ENCODE measurements around the gene FIGN.
A peak's percentile ranks its signal among the peaks of the same experiment; 100 is the strongest.

The FIGN gene, protein sequence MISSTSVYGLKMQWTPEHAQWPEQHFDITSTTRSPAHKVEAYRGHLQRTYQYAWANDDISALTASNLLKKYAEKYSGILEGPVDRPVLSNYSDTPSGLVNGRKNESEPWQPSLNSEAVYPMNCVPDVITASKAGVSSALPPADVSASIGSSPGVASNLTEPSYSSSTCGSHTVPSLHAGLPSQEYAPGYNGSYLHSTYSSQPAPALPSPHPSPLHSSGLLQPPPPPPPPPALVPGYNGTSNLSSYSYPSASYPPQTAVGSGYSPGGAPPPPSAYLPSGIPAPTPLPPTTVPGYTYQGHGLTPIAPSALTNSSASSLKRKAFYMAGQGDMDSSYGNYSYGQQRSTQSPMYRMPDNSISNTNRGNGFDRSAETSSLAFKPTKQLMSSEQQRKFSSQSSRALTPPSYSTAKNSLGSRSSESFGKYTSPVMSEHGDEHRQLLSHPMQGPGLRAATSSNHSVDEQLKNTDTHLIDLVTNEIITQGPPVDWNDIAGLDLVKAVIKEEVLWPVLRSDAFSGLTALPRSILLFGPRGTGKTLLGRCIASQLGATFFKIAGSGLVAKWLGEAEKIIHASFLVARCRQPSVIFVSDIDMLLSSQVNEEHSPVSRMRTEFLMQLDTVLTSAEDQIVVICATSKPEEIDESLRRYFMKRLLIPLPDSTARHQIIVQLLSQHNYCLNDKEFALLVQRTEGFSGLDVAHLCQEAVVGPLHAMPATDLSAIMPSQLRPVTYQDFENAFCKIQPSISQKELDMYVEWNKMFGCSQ

DNA sequence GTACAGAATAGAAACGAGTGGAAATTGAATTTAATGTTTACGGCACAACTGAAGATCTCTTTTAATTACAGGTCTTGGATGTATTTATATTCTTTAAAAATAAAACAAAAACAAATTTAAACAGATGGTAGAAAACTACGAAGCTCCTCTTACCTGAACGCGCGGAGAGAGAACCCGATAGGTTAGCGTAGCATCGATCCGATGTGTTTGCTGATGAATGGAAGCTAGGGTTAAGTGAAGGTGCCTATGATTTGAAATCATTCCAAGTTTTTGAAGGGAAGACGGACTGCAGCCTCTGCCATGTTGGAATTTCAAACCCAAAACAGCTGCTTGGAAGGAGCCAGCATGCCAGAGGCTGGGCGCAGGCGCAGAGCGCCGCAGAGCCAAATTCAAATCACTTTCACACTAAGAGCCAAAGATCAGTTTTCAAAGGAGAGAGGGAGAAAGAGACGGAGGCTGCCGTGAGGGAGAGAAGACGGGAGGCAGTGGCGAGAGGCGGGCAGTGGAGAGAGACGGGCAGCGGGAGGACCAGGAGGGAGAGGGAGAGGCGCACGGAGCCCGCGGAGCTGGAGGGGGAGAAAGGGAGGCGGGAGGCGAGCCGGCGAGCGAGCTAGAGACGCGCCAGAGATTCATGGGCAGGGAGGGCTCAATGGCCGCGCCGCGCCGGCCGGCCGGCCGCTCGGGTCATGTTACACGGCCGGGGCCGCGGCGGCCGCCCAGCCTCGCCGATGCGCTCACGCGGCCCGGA is at the start of gene FIGN:
FIGN (minus strand) TSS at position 324 of the 748 bp plus-strand sequence. CDS start 1,081 bp downstream, outside the sequence.
- DNase-seq, result peak; percentile 88

DNA sequence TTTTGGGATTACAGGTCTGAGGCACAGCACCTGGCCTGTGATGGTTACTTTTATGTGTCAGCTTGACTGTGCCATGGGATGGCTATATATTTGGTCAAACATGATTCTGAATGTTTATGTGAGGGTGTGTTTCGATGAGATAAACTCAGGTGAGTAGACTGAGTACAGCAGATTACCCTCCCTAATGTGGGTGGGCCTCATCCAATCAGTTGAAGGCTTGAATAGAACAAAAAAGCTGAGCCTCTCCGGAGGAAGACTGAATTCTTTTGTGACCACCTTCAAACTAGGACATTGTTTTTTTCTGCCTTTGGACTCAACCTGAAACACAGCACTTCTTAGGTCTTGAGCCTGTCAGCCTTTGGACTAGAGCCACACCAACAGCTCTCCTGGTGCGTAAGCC is 49.4 kb upstream of the FIGN start:
- no peak for DNase-seq

DNA sequence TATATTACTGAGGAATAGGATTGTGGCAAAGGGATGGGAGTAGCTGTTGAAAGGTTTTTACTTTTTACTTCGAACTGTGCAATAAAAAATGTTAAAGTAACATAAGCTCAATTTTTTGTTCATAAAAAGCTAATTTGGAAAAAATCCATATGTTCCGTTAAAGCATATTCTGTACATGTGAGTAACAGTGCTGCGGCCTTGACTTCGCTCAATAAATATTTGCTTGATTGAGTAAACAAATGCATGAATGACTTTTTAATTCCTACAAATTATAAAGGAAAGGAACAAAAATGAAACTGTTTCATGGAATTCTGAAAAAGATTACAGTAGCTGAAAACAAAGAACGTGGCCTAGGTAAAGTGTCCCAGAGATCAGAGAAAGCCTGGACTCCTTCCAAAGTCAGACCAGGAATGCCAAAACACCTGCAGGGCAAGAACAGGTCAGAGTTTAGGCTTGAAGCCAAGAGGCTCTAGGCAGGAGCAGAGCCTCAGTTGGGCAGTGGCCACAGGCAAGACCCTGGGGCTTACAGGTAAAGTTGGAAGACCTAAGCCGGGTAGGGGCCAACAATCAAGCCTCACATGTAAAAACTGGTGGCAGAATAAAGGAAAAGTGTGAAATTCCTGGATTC is 44.3 kb upstream of the FIGN start:
- no peak for DNase-seq

DNA sequence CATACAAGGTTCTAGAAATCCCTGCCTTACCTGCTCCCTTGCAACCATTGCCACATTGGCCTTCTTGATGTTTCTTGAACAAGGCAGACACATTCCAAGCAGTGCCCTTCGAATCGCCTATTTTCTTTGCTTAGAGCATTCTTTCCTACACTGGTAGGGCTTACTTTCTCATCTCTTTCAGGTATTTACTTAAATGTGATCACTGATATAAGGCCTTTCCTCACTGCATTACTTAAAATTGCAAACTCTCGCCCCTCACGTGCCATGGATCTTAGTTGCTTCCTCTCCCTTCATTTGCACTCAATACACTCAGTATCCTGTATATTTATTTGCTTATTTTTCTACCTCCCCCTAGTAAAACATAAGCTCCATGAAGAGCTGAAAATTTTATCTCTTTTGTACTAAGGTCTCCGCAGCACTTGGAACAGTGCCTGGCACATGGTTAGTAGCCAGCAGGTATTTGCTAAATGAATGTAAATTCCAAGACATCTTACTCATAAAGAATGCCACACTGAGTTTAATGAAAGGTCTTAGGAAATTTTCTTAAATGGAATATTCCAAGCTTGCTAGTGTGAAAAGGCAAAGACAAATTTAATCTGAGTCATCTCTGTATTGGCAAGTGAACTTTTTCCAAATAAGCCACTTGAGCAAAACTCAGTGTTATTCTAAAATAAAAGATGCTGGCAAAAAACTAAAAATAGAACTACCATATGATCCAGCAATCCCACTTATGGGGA is 42.4 kb upstream of the FIGN start:
- DNase-seq, result no peak

DNA sequence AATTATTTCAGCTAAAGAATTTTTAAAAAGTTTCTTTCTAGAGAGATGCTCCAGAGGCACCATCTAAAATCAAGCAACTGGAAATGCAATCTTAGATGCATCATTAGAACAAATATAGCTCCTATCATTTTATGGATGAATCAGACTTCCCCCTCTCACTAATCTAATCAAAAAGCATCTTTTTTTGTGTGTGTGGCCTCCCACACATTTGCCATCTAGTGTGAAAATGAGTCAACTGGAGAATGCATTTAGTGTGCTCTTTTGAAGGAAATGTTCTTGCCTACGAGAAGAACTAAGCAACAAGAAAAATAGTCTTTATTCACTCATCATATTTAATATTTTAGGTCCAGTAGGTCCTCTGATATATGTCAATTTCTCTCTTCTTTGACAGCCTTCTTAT is 39.5 kb upstream of the FIGN start:
- DNase-seq, result no peak

DNA sequence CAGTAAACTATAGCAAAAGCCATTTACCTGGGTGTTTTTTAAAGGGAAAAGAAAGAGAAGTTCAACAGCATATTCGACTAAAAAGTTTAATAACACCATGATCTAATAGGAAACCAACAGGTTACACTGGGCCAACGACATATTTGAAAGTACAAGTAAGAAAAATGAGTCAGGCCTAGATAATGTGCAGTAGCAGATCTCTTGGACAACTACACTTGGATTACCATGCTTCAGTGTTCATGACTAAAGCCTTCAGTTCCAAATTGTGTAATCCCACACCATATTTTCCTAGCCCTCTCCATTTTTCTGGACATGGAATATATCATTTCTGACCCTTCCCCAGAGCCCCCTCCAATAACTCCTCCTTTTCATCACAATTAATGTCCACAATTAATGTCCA is 39.1 kb upstream of the FIGN start:
- DNase-seq, result no peak

DNA sequence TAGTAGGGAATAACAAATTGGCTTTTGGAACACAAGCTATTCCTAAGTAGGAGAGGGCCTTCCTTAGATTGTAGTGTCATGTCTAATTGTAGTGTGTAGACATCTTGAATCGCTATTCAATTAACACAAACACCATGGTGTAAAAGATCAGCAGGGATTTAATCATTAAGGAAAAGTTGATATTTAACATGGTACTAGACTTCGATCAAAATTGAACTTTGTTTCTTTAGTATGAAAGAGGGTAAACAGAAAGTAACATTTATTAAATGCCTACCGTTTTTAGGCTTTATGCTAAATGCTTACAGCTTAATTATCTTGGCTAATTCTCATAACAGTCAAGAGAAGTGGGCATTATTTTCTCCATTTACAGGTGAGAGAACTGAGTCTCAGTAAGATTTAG is 37.5 kb upstream of the FIGN start:
- no peak for DNase-seq

DNA sequence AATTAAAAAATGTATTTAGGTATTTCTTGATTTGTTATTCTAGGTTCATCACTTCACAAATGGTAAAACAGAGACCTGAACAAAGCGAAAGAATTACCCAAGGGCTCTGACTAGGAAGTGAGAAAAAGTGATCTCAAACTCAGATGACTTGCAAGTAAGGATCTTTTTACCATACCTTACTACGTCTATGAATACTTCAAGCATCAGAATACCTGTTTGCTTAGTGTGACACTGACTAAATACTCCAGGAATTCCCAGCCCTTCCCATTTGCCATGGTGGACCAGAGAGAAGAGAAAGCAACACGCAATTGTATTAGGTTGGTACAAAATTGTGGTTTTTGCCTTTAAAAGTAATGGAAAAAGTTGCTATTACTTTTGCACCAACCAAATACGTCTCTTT is 35.8 kb upstream of the FIGN start:
- DNase-seq, result no peak

DNA sequence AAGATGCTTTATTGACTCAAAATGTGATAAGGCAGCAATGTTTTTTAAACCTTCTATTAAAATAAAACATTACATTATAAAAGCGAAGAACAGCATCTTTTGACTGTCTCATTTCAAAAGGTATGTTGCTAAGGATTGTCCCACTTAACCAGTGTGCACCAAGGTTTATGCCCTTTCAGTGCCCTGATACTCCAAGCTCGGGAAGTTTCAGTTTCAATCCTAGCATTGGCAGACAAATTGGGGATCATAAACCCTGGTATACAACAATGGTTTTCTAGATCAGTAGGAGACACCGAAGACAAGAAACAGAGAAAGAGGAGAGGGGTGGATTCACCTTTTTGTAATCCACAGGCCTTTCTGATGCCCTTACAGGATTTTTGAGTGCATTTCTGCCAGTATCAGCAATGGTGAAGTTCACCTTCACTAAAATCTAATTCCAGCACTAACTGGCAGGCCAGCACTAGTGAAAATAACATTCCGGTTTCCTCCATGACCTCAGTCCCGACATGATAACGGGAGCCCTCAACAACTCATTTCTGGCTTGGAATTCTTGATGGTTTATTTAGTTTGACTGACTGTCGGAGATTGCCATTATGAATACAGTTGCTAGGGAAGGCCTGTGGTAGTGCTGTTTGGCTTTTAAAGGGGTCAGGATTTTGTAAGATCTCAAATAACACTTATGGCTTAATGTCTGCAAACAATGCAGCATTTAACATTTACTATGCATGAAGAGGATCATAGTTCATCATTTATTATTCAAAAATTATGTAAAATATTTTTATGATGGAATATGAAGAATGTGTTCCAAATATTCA is 33.3 kb upstream of the FIGN start:
- DNase-seq, result no peak

DNA sequence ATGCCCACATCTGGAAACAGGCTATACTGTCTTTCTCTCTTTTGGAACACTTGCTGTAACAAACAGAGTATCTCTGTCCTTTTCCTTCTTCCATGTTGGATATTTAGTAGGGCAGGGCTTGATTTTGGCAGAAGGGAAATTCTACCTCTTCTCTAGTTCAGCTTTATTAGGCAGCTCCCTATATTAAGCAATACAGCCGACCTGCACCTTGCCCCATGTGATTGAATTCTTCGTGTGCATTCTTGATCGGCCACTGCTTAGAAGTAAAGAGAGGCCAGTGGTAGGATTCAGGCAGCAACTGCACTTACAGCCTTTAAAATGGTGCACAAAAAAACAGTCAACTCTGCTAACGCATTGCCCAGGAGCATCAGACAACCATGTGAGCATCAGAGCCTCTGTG is 31.3 kb upstream of the FIGN start:
- no peak for DNase-seq

DNA sequence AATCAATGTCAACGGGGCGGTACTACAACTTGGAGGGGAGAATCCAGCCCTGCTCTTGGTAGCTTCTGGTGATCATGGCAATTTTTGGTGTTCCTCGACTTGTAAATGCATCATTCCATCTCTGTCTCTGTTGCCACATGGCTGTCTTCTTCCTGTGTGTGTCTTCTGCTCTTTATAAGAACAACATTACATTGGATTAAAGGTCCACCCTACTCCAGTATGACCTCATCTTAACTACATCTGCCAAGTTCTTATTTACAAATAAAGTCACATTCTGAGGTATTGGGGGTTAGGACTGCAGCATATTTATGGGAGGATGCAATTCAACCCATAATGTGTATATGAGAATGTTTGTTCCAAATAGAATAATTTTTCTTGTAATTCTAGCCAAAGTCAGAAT is 28.8 kb upstream of the FIGN start:
- DNase-seq, result no peak

DNA sequence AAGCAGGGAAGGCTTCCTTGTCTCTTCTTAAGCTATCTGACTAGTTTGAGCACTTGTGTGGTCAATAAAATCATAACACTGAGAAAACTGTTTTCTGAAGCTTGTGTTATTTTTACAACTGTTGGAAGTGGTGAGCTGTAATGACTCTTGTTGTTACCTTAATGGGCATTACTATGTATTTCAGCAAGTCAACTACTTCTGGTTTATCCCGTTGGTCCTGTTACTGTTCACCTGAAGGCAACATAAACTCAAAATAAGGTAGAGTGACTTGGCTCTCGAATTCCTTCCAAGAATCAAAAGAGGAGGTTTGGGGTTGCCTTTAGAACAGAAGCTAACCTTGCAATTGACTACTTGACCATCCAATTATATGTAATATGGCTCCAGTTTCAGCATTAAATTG is 23.2 kb upstream of the FIGN start:
- no peak for DNase-seq

DNA sequence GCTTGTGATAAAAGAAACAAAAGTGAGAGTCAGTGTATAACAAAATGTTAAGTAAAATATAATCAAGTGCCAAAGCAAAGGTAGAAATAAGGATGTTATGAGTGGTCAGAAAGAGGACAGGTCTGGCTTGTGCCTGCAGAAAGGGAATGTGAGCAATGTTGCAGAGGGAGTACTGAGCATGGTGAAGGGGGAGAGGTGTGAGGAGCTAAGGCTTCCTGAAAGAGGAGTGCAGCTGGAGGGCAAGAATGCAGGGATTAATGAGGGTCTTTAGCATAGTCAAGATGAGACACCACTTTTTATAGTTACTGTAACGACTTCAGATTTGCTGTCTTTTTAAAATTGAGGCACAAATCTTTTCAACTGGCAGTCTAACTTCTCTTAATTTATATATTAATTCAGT is 22.0 kb upstream of the FIGN start:
- no peak for DNase-seq

DNA sequence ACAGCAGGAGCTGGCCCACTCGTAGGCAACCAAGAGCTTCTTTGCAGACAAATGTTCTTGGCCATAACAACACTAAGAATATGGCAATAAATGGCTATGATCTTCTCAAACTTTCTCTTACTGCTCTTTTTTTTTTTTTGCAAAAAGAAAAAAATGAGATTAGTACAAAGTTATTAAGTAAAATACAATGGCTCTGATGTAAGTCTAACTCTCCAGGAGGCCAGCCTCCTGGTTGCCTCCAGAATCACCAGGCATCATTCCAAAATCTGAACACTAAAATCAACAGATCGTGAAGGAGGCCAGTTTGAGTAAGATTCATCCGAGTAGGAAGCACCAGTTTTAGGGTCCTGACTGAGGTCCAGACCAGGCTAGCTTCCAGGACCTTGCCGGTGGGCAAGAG is 20.8 kb upstream of the FIGN start:
- DNase-seq, result no peak

DNA sequence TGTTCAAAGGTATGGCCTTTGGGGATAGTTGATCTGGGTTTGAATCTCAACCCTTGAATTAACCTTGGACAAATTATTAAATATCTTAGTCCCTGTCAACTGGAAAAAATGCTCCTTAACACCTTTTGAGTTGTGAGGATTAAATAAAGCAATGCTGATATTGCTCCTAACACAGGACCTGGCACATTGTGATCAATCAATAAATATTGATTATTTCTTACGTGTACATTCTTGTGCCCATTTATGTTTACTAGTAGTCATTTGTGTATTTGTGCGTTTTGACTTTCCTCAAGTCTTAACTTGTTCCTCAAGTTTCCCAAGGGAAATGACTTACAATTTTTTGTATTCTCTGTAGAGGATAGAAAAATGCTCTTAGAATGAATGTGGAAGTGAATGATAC is 19.6 kb upstream of the FIGN start:
- DNase-seq, result no peak

DNA sequence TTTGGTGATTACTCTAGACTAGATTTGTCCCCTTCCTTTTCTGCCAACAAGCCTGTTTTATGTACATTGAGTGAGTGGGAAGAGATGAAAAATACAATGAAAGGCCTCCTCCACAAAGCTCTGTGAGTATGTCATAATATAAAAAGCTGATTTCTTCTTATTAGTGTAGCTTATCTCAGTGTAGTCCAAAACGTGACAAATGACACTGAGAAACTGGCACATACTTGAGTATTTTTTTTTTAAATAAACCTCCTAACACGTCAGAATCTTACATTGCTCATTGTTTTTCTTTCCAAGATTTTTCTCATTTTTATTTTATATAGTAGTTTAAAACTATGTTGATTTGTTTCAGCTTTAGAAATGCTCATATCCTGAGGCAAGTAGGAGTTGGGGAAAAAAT is 17.9 kb upstream of the FIGN start:
- DNase-seq, result no peak

DNA sequence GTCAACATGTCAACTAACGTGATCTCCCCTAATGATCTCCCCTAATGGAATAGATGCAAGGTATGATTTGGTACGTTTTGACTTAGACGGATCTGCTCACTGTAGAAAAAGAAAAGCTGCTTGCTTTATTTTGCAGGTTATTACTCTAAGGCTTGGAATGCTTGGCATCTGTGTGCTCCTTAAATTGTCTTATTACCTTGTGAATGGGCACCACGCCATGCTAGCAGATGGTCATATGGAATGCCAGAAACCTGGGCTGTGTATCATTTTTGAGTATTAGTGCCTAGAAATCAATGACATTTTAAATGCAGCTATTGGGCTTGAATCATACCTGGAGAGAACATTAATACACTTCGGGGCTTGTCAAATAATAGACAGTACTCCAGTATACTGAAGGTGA is 16.5 kb upstream of the FIGN start:
- no peak for DNase-seq

DNA sequence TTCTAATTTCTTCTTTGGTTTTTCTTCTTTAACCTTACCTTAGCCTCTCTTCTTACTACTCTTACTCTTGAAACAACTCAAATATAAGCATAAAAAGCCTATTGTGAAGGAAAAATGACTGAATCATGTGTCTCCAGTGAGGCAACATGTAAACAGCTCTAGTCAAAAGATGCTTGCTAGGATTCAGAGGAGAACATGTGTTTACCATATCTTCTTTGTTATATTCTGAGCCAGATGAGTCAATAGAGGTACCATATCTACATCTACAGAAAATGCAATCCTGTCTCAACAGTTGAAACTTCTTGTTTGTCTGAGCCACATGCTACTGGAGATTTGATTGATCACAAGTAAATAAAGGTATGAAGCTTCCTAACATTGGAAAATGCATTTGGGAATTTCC is 15.9 kb upstream of the FIGN start:
- DNase-seq, result no peak

DNA sequence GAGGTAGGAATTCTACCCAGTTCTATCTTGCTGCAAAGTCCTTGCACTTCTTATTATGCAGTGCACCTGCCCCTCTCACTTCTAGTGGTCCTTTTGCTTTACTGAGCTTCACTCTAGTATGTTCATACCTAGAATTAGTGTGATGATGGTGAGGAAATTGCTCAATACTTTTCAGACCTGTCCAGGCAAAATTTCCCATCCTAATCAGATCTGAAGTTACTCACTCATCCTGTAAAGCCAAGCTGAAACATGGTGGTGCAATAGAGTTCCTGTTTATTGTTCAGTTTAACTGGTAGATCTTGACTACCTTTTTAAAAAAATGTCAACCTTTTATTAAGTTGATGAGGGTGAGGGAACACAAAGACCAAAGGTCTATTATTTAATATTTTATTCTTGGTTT is 12.6 kb upstream of the FIGN start:
- DNase-seq, result no peak

DNA sequence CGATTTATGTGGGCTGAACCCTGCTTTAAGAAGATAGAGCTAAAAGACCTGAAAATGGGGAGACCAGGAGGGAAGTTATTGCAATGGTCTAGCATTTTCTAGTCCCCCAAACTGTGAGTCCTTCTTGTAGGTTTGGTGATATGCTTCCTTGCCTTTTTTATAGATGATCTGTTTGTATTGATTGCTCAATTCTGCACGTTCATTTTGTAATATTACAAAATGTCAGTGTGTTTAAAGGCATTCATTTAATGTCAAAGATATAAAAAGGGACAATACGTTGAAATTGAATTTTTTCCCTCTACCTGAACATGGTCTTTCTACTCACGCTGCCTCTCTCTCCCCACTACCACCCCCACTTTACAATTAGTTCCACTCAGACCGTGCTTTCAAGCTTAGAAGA is 5.6 kb upstream of the FIGN start:
- no peak for DNase-seq

DNA sequence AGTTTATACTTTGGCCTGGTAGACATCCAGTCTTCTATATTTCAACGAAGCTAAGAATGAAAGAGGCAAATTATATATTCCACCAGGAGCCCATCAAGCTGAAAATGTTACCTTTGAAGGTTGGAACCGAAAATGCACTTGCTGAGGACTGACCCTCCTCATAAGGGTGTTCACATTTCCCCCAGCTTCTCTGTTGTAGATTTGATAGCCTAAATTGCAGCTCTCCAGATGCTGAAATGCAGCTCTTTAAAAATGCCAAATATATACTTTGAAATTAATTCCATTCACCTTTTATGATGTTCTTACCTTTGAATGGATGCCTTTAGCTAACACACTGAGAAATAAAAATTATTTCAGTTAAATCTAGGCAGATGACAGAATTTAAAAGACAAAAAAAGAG is 1.8 kb upstream of the FIGN start:
- no peak for DNase-seq

DNA sequence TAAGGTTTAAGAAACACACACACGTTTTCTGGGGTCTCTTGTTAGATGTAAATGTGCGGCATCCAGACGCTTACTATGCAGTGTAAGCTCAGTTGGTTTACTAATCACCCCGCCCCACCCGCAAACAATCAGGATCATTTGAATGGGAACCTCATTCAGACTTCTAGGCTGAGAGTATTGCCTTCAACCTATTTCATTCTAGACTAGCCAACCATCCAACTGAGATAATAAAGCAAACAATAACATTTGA is 1.3 kb upstream of the FIGN start:
- DNase-seq, result no peak
